Right ventricle myocardium inferior (tissue), 1 donor: ENCODE data around the gene ANKRD61. TPM values are rescaled to one million over a fixed set of nuclear protein-coding genes. Genes with fewer than 3 reads are reported as not detected.

ENCODE experiments used
- total RNA-seq: library from RNA; stranded (reverse); fragmentation: NEBNext Ultra II Directional; extraction: Animal tissue kit (Norgen Biotek cat#: 25700); gene quantifications from one replicate; pipeline ENCODE4 v1.2.1, GENCODE V29; 2021
- donor health status: DM: no; HTN: yes; CAD: no; lungs with severe emphysema.

The ANKRD61 gene
- total RNA-seq, 1 donor from 2014 or later: not detected

Other genes with a start within 250 kb of the ANKRD61 start
- gene RNF216, start 249.7 kb upstream of the ANKRD61 start, total RNA-seq: 26.0 TPM
- not detected for gene OCM, start 150.6 kb upstream of the ANKRD61 start, total RNA-seq
- 46.2 TPM for gene CCZ1, start 132.6 kb upstream of the ANKRD61 start, total RNA-seq
- gene RSPH10B, start 60.7 kb upstream of the ANKRD61 start, total RNA-seq: not detected
- gene PMS2, start 22.3 kb upstream of the ANKRD61 start, total RNA-seq: 6.2 TPM
- gene AIMP2, start 22.1 kb upstream of the ANKRD61 start, total RNA-seq: 56.7 TPM
- 52.8 TPM for gene EIF2AK1, start 27.8 kb downstream of the ANKRD61 start, total RNA-seq
- gene USP42, start 73.6 kb downstream of the ANKRD61 start, total RNA-seq: 4.4 TPM
- gene CYTH3, start 241.2 kb downstream of the ANKRD61 start, total RNA-seq: 30.3 TPM